ENCODE measurements around the gene RAP1GDS1. TPM values are rescaled to one million over a fixed set of nuclear protein-coding genes. Genes with fewer than 3 reads are reported as not detected.

RAP1GDS1 gene
- total RNA-seq, 1 donor from 2014 or later: 64.5 TPM

- DNase-seq (ENCODE audit: low read depth) (no peak), FAIRE-seq (no peak)
- Histone ChIP-seq H3K4me2 (ENCODE audit: low read length) (no peak overlapping the region), H3K27me3 (ENCODE audit: insufficient read depth, low read length) (no peaks in the 10 kb centered on the region), H3K4me1 (ENCODE audit: insufficient read depth, low read length) (no peaks in the 10 kb centered on the region), H3K4me3 (ENCODE audit: insufficient read depth, low read depth, low read length) (no peak overlapping the region), H3K9me3 (ENCODE audit: insufficient read depth, low read depth, low read length) (no peaks in the 10 kb centered on the region), H3K9ac (ENCODE audit: low read length) (no peak overlapping the region), H3K36me3 (ENCODE audit: insufficient read depth, low read length) (no peaks in the 10 kb centered on the region), H2AFZ (ENCODE audit: low read depth, low read length) (no peak overlapping the region), H3K79me2 (ENCODE audit: insufficient read depth, low read length) (no peaks in the 10 kb centered on the region), H4K20me1 (ENCODE audit: insufficient read depth, low read length) (no peaks in the 10 kb centered on the region), H3K27ac (ENCODE audit: low read depth, low read length) (no peak overlapping the region)
- Mint-ChIP-seq H3K27me3 (ENCODE audit: low read depth, unreplicated experiment) (no peaks in the 10 kb centered on the region), H3K4me3 (ENCODE audit: unreplicated experiment) (no peak overlapping the region), H3K36me3 (ENCODE audit: low read depth, unreplicated experiment) (no peaks in the 10 kb centered on the region), H3K4me1 (ENCODE audit: low read depth, unreplicated experiment) (no peaks in the 10 kb centered on the region), H3K27ac (ENCODE audit: unreplicated experiment) (no peak overlapping the region), H3K9me3 (ENCODE audit: unreplicated experiment) (no peaks in the 10 kb centered on the region)
- TF ChIP-seq EZH2 (IDR thresholded peaks at IDR 0.05; ENCODE audit: insufficient read depth, low read length): no peak
- TF ChIP-seq CTCF (IDR thresholded peaks at IDR 0.05; ENCODE audit: insufficient read depth, low read depth, low read length): no peak
Measured at GRCh38 chr4:98237204-98237603, 24.0 kb upstream of the RAP1GDS1 start.

DNA sequence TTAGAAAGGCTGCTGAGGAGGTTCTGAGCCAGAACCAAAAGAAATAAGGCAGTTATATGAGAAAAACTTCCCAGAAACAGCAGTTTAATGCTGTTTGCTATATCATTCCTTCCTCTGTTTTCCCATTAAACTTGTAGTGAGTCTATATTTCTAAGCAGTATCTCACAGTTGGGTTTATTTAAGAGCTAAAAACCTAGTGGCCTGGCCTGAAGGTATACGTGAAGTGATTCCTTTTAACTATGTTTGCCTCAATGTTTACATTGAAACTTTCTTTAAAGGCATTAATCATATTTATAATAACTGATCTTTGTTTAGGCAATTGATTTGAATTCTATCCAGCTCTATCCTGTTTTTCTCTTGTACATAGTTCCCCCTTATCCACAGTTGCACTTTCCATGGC, 19.1 kb upstream of the RAP1GDS1 start:
- FAIRE-seq (no peak), DNase-seq (ENCODE audit: low read depth) (no peak)
- H3K4me1 Mint-ChIP-seq (ENCODE audit: low read depth, unreplicated experiment): no peaks in the 10 kb centered on the region
- H3K4me3 Mint-ChIP-seq (ENCODE audit: unreplicated experiment): no peak overlapping the region
- H3K79me2 ChIP-seq (ENCODE audit: insufficient read depth, low read length): no peaks in the 10 kb centered on the region
- H3K36me3 Mint-ChIP-seq (ENCODE audit: low read depth, unreplicated experiment): no peaks in the 10 kb centered on the region
- no peaks in the 10 kb centered on the region for H3K9me3 Mint-ChIP-seq (ENCODE audit: unreplicated experiment)
- no peak overlapping the region for H3K4me2 ChIP-seq (ENCODE audit: low read length)
- no peaks in the 10 kb centered on the region for H3K36me3 ChIP-seq (ENCODE audit: insufficient read depth, low read length)
- peaks cover 2% of the 10 kb centered on the region for H3K27me3 Mint-ChIP-seq (ENCODE audit: low read depth, unreplicated experiment)
- H4K20me1 ChIP-seq (ENCODE audit: insufficient read depth, low read length): no peaks in the 10 kb centered on the region
- H3K27ac ChIP-seq (ENCODE audit: low read depth, low read length): no peak overlapping the region
- no peak overlapping the region for H3K9ac ChIP-seq (ENCODE audit: low read length)
- no peak overlapping the region for H2AFZ ChIP-seq (ENCODE audit: low read depth, low read length)
- H3K9me3 ChIP-seq (ENCODE audit: insufficient read depth, low read depth, low read length): no peaks in the 10 kb centered on the region
- H3K27me3 ChIP-seq (ENCODE audit: insufficient read depth, low read length): no peaks in the 10 kb centered on the region
- TF ChIP-seq EZH2 (IDR thresholded peaks at IDR 0.05; ENCODE audit: insufficient read depth, low read length) (no peak), CTCF (IDR thresholded peaks at IDR 0.05; ENCODE audit: insufficient read depth, low read depth, low read length) (no peak)
- H3K27ac Mint-ChIP-seq (ENCODE audit: unreplicated experiment): no peak overlapping the region
- no peaks in the 10 kb centered on the region for H3K4me1 ChIP-seq (ENCODE audit: insufficient read depth, low read length)
- H3K4me3 ChIP-seq (ENCODE audit: insufficient read depth, low read depth, low read length): no peak overlapping the region

DNA sequence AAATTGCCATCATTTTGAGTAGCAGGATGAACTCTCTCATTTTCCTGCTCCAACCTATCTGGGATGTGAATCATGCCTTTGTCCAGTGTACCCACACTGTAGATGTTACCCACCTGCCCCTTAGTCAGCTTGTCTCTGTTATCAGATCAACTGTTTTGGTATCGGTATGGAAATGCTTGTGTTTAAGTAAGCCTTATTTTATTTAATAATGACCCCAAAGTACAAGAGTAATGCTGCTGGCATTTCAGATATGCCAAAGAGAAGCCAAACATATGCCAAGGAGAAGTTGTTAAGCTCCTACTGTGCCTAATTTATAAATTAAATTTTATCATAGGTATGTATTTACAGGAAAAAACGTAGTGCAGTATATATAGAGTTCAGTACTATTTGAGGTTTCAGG, 18.6 kb upstream of the RAP1GDS1 start:
- H3K4me3 Mint-ChIP-seq (ENCODE audit: unreplicated experiment): no peak overlapping the region
- H3K9me3 Mint-ChIP-seq (ENCODE audit: unreplicated experiment): no peaks in the 10 kb centered on the region
- H3K4me1 Mint-ChIP-seq (ENCODE audit: low read depth, unreplicated experiment): no peaks in the 10 kb centered on the region
- no peaks in the 10 kb centered on the region for H3K36me3 Mint-ChIP-seq (ENCODE audit: low read depth, unreplicated experiment)
- no peak overlapping the region for H3K4me2 ChIP-seq (ENCODE audit: low read length)
- H3K79me2 ChIP-seq (ENCODE audit: insufficient read depth, low read length): no peaks in the 10 kb centered on the region
- TF ChIP-seq EZH2 (IDR thresholded peaks at IDR 0.05; ENCODE audit: insufficient read depth, low read length): no peak
- TF ChIP-seq CTCF (IDR thresholded peaks at IDR 0.05; ENCODE audit: insufficient read depth, low read depth, low read length): no peak
- H3K27me3 Mint-ChIP-seq (ENCODE audit: low read depth, unreplicated experiment): peaks cover 2% of the 10 kb centered on the region
- H3K4me1 ChIP-seq (ENCODE audit: insufficient read depth, low read length): no peaks in the 10 kb centered on the region
- no peak overlapping the region for H3K9ac ChIP-seq (ENCODE audit: low read length)
- no peak overlapping the region for H2AFZ ChIP-seq (ENCODE audit: low read depth, low read length)
- FAIRE-seq (no peak), DNase-seq (ENCODE audit: low read depth) (peak; percentile 28)
- H3K27me3 ChIP-seq (ENCODE audit: insufficient read depth, low read length): no peaks in the 10 kb centered on the region
- H3K27ac ChIP-seq (ENCODE audit: low read depth, low read length): no peak overlapping the region
- H3K27ac Mint-ChIP-seq (ENCODE audit: unreplicated experiment): no peak overlapping the region
- no peaks in the 10 kb centered on the region for H4K20me1 ChIP-seq (ENCODE audit: insufficient read depth, low read length)
- no peak overlapping the region for H3K4me3 ChIP-seq (ENCODE audit: insufficient read depth, low read depth, low read length)
- no peaks in the 10 kb centered on the region for H3K36me3 ChIP-seq (ENCODE audit: insufficient read depth, low read length)
- H3K9me3 ChIP-seq (ENCODE audit: insufficient read depth, low read depth, low read length): no peaks in the 10 kb centered on the region

Data from astrocyte (in vitro differentiated cells and primary cell).